ENCODE measurements around the gene SDC4. TPM values are rescaled to one million over a fixed set of nuclear protein-coding genes. Genes with fewer than 3 reads are reported as not detected.

The SDC4 gene
- polyA plus RNA-seq, 1 of the 3 experiments (the other 2 are of a cell fraction) = 131 TPM

DNA sequence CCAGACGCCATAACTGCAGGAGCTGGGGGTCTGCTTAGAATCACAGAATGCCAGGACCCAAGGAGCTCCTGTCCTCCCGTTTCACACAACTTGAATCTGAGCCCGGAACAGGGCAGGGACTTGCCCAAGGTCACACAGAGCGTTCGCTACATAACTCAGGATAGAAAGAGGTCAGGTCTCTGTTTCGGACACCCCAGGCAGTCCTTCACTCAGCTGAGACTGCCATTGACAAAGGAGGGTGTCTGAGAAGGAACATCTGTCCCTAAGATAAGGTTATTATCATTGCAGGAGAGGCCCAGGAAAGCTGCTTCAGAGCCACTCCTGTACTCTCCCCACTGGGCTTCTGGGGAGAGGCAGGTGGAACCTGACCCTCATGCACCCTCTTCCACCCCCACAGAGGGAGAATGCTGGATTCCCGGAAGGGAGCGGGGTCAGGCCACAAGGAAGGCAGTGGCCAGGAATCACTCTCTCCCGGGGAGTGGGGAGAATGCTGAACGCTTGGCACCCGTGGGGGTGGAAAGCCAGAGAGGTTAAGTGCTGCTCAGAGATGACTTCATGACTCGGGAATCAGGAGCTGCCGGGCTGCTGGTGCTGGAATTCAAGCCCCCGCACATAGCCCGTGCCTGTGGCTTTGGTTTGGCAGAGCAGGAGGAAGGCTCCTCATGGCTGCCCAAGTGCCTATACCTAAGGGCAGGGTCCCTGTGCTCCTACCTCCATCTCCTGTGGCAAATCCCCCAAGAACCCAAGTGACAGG is 10.7 kb downstream of the SDC4 start:
- CTCF ChIA-PET = interaction anchor here (1.2 to 4.0 kb wide), 6 partner anchors 11 to 434 kb away, joined by 3 to 20 read pairs (median 10); partner anchors contain the start of gene SYS1
- Histone ChIP-seq H3K9me2 (no peaks in the 10 kb centered on the region), H3K9ac (peak overlapping the region; percentile 42; the same call in 1 of the 2 replicates), H3K36me3 (replicated peaks in 1 of 2; ENCODE audit: control insufficient read depth in 1 of 2, insufficient read depth in 2 of 2, low read length in 1 of 2) (peaks cover 10 to 25% of the 10 kb centered on the region in 2 experiments), H3K4me3 (ENCODE audit: low read depth in 2 of 2, low read length in 1 of 2) (no peak overlapping the region), H3K27ac (ENCODE audit: low read depth in 2 of 2, low read length in 1 of 2) (peak overlapping the region; percentile 84 to 88; a peak in 3 of 4 replicates), H3K4me1 (ENCODE audit: control insufficient read depth in 1 of 2, insufficient read depth in 2 of 2, low read depth in 1 of 2, low read length in 1 of 2) (peaks cover 42 to 46% of the 10 kb centered on the region in 2 experiments), H2AFZ (ENCODE audit: low read depth) (no peak overlapping the region), H3K27me3 (ENCODE audit: insufficient read depth) (no peaks in the 10 kb centered on the region), H4K20me1 (ENCODE audit: insufficient read depth) (peaks cover 11% of the 10 kb centered on the region; the same call in 1 of the 2 replicates), H3K79me2 (ENCODE audit: insufficient read depth) (peaks cover 63% of the 10 kb centered on the region), H3K9me3 (no peaks in the 10 kb centered on the region), H3F3A (replicated peaks; ENCODE audit: insufficient read depth) (peaks cover 27% of the 10 kb centered on the region), H3K4me2 (peak overlapping the region; percentile 69)
- WGBS (ENCODE audit: low lambda C conversion rate) = 50% methylated on average over 9 of the region's 15 CpGs
- no peak for DNase-seq
- POLR2A ChIA-PET = interaction anchor here (0.8 kb wide), 1 partner anchor 10 kb away, joined by 3 read pairs; no protein-coding TSS in a partner anchor
- peak; percentile 55 for TF ChIP-seq ELF1 (IDR thresholded peaks at IDR 0.05)
- no peak for TF ChIP-seq EZH2phosphoT487 (IDR thresholded peaks at IDR 0.05; ENCODE audit: borderline replicate concordance, low read depth)
- TF ChIP-seq FOXM1 (IDR thresholded peaks at IDR 0.05; ENCODE audit: low read depth) = peak; percentile 73
- no peak for TF ChIP-seq RAD21 (IDR thresholded peaks at IDR 0.05; ENCODE audit: low read length)
- TF ChIP-seq FOXJ3 (CRISPR knock-in tag; IDR thresholded peaks at IDR 0.05) = no peak
- TF ChIP-seq, protein P1, sequence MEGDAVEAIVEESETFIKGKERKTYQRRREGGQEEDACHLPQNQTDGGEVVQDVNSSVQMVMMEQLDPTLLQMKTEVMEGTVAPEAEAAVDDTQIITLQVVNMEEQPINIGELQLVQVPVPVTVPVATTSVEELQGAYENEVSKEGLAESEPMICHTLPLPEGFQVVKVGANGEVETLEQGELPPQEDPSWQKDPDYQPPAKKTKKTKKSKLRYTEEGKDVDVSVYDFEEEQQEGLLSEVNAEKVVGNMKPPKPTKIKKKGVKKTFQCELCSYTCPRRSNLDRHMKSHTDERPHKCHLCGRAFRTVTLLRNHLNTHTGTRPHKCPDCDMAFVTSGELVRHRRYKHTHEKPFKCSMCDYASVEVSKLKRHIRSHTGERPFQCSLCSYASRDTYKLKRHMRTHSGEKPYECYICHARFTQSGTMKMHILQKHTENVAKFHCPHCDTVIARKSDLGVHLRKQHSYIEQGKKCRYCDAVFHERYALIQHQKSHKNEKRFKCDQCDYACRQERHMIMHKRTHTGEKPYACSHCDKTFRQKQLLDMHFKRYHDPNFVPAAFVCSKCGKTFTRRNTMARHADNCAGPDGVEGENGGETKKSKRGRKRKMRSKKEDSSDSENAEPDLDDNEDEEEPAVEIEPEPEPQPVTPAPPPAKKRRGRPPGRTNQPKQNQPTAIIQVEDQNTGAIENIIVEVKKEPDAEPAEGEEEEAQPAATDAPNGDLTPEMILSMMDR (IDR thresholded peaks at IDR 0.05) = no peak
- no peak for TF ChIP-seq CHD2 (IDR thresholded peaks at IDR 0.05; ENCODE audit: low read length, partially characterized antibody)
- TF ChIP-seq EP300 (IDR thresholded peaks at IDR 0.05; ENCODE audit: borderline replicate concordance in 1 of 2, low read depth in 1 of 2, low read length in 1 of 2) = peak; percentile 56 to 94; a peak in 3 of 4 replicates
- TF ChIP-seq FOSL2 (IDR thresholded peaks at IDR 0.05; ENCODE audit: borderline replicate concordance, low read depth) = peak; percentile 76; the same call in 1 of the 2 replicates
- peak; percentile 96 for TF ChIP-seq RXRA (IDR thresholded peaks at IDR 0.05; ENCODE audit: borderline replicate concordance, low read depth)
- TF ChIP-seq, protein P2, sequence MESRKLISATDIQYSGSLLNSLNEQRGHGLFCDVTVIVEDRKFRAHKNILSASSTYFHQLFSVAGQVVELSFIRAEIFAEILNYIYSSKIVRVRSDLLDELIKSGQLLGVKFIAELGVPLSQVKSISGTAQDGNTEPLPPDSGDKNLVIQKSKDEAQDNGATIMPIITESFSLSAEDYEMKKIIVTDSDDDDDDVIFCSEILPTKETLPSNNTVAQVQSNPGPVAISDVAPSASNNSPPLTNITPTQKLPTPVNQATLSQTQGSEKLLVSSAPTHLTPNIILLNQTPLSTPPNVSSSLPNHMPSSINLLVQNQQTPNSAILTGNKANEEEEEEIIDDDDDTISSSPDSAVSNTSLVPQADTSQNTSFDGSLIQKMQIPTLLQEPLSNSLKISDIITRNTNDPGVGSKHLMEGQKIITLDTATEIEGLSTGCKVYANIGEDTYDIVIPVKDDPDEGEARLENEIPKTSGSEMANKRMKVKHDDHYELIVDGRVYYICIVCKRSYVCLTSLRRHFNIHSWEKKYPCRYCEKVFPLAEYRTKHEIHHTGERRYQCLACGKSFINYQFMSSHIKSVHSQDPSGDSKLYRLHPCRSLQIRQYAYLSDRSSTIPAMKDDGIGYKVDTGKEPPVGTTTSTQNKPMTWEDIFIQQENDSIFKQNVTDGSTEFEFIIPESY (IDR thresholded peaks at IDR 0.05; ENCODE audit: borderline replicate concordance, low read depth) = peak; percentile 80
- no peak for TF ChIP-seq NRF1 (IDR thresholded peaks at IDR 0.05; ENCODE audit: low read depth, low read length)
- TF ChIP-seq TEAD4 (IDR thresholded peaks at IDR 0.05; ENCODE audit: borderline replicate concordance, insufficient read depth) = peak; percentile 97
- peak; percentile 86 for TF ChIP-seq TCF12 (IDR thresholded peaks at IDR 0.05)
- no peak for TF ChIP-seq RCOR1 (IDR thresholded peaks at IDR 0.05; ENCODE audit: low read length)
- no peak for TF ChIP-seq GABPA (IDR thresholded peaks at IDR 0.05; ENCODE audit: low read depth)
- TF ChIP-seq SIN3A (IDR thresholded peaks at IDR 0.05; ENCODE audit: borderline replicate concordance, low read depth, low read length) = peak; percentile 24; the same call in 1 of the 2 replicates
- peak; percentile 58 for TF ChIP-seq PBX3 (IDR thresholded peaks at IDR 0.05)
- no peak for TF ChIP-seq TAF1 (IDR thresholded peaks at IDR 0.05; ENCODE audit: borderline replicate concordance, low read depth, low read length)
- peak; percentile 85 for TF ChIP-seq JUND (IDR thresholded peaks at IDR 0.05)
- TF ChIP-seq GATA2 (CRISPR knock-in tag; IDR thresholded peaks at IDR 0.05) = no peak
- no peak for TF ChIP-seq SMC3 (IDR thresholded peaks at IDR 0.05; ENCODE audit: low read depth, low read length)
- no peak for TF ChIP-seq RFX5 (IDR thresholded peaks at IDR 0.05; ENCODE audit: low read length)
- peak; percentile 59; the same call in 1 of the 2 replicates for TF ChIP-seq MEF2A (IDR thresholded peaks at IDR 0.05; ENCODE audit: borderline replicate concordance, low read depth)
- no peak for TF ChIP-seq USF2 (IDR thresholded peaks at IDR 0.05; ENCODE audit: borderline replicate concordance, low read depth, low read length)
- TF ChIP-seq POLR2AphosphoS5 (IDR thresholded peaks at IDR 0.05; ENCODE audit: low read depth, low read length) = peak; percentile 55; the same call in 1 of the 2 replicates
- TF ChIP-seq MXI1 (IDR thresholded peaks at IDR 0.05; ENCODE audit: low read depth, low read length) = no peak
- peak; percentile 93 for TF ChIP-seq NFIC (IDR thresholded peaks at IDR 0.05; ENCODE audit: borderline replicate concordance)
